ENCODE data around the gene IL7R.

IL7R gene

DNA sequence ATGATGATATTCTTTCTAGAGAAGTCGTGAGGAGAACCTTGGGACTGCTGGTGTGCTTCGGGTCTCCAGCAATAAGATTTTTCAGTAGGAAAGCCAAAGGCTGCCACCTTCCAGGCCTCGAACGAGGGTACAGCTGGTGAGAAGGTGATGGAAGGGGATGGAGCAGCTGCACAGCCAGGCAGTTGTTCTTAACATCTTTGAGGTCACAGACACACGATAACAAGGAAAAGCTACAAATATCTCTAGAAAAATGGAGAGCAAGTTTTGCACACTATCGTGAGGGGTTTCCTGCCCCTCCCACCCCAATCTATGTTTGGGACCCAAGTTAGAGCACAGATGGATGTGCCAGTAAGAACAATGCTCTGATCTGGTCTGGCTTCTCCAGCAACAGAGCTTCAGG is 6.8 kb upstream of the IL7R start:
- Histone ChIP-seq H3K23ac (ENCODE audit: low read depth, low read length, poor library complexity) (no peak overlapping the region), H2BK120ac (ENCODE audit: low read depth, low read length) (no peak overlapping the region), H2BK15ac (ENCODE audit: low read length) (no peak overlapping the region), H2AK5ac (ENCODE audit: low read depth, low read length) (no peak overlapping the region), H3K36me3 (replicated peaks in 1 of 2; ENCODE audit: control insufficient read depth in 2 of 2, insufficient read depth in 2 of 2, low read length in 2 of 2) (no peaks in the 10 kb centered on the region), H3K79me1 (ENCODE audit: low read depth, low read length) (peaks cover 2% of the 10 kb centered on the region), H3K9ac (ENCODE audit: low read depth, low read length, poor library complexity) (no peak overlapping the region), H3K4me3 (ENCODE audit: low read length in 2 of 2) (no peak overlapping the region), H4K8ac (ENCODE audit: low read depth, low read length) (no peak overlapping the region), H2AFZ (ENCODE audit: low read length) (no peak overlapping the region), H3K4me2 (ENCODE audit: insufficient read depth, low read length, poor library complexity, severe bottlenecking) (no peak overlapping the region), H3K18ac (ENCODE audit: low read length) (no peak overlapping the region), H3K4me1 (ENCODE audit: control insufficient read depth in 2 of 2, insufficient read depth in 1 of 2, low read depth in 1 of 2, low read length in 2 of 2) (no peaks in the 10 kb centered on the region), H3K14ac (ENCODE audit: low read length) (no peak overlapping the region), H3K4ac (ENCODE audit: low read length) (no peak overlapping the region), H4K91ac (ENCODE audit: low read depth, low read length, poor library complexity) (no peak overlapping the region), H3K27ac (replicated peaks; ENCODE audit: low read length) (no peak overlapping the region), H2BK12ac (ENCODE audit: low read length) (no peak overlapping the region), H2BK5ac (ENCODE audit: low read length) (no peak overlapping the region), H3K9me3 (replicated peaks in 1 of 2; ENCODE audit: control insufficient read depth in 2 of 2, insufficient read depth in 1 of 2, low read depth in 1 of 2, low read length in 2 of 2) (peaks cover 2 to 3% of the 10 kb centered on the region in 2 donors), H3K27me3 (ENCODE audit: control insufficient read depth in 3 of 3, insufficient read depth in 3 of 3, low read depth in 1 of 3, low read length in 3 of 3) (peaks cover 0 to 10% (median 0%) of the 10 kb centered on the region in 3 experiments)
- DNase-seq (ENCODE audit: low spot score): no peak
- WGBS, 2 donors (ENCODE audit: extremely low coverage in 2 of 2, insufficient read length in 2 of 2, insufficient replicate concordance in 1 of 2): no CpG with 5 or more reads among the region's 6 CpGs

DNA sequence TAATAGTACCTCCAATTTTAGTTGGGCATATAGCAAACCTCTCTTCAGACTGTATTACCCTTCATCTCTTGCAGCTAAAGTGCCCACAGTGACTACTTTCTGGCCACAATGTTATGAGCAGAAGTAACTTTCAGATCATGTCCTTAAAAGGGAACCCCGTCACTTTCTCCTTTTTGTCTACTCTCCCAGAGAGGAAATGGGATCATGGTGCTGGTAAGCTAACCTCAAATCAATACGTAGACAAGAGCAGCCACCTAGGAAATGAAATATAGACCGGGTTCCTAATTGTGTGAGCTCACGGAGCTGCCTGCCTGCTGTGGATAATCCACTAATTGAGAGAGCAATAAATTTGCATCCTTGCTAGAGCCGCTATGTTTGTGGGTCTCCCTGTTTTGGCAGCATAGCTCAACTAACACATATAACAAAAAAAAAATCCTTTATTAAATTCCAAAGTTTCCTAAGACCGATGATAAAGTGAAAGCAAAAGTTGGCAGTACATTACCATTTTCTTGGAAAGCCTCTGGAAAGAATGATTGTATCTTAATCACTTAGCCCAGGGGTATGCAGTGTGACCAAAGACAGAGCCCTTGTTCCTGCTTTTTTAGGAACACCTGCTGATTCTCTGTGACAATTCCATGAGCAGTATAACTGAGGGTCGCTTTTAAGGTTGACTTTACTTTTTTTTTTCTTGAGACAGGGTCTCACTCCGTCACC is 5.6 kb upstream of the IL7R start:
- no peak overlapping the region for H2BK120ac ChIP-seq (ENCODE audit: low read depth, low read length)
- no peak overlapping the region for H2BK15ac ChIP-seq (ENCODE audit: low read length)
- H2AK5ac ChIP-seq (ENCODE audit: low read depth, low read length): no peak overlapping the region
- H3K79me1 ChIP-seq (ENCODE audit: low read depth, low read length): no peaks in the 10 kb centered on the region
- no peaks in the 10 kb centered on the region for H3K4me1 ChIP-seq (ENCODE audit: control insufficient read depth in 2 of 2, insufficient read depth in 1 of 2, low read depth in 1 of 2, low read length in 2 of 2)
- H3K4me2 ChIP-seq (ENCODE audit: insufficient read depth, low read length, poor library complexity, severe bottlenecking): no peak overlapping the region
- H2BK5ac ChIP-seq (ENCODE audit: low read length): no peak overlapping the region
- H3K27ac ChIP-seq (replicated peaks; ENCODE audit: low read length): no peak overlapping the region
- H2BK12ac ChIP-seq (ENCODE audit: low read length): no peak overlapping the region
- H3K9ac ChIP-seq (ENCODE audit: low read depth, low read length, poor library complexity): peak overlapping the region; percentile 14
- no peak overlapping the region for H3K18ac ChIP-seq (ENCODE audit: low read length)
- no peak overlapping the region for H3K4ac ChIP-seq (ENCODE audit: low read length)
- no peak overlapping the region for H4K8ac ChIP-seq (ENCODE audit: low read depth, low read length)
- no peak overlapping the region for H2AFZ ChIP-seq (ENCODE audit: low read length)
- no peak overlapping the region for H3K23ac ChIP-seq (ENCODE audit: low read depth, low read length, poor library complexity)
- no peak for DNase-seq (ENCODE audit: low spot score)
- H3K27me3 ChIP-seq (ENCODE audit: control insufficient read depth in 3 of 3, insufficient read depth in 3 of 3, low read depth in 1 of 3, low read length in 3 of 3): peaks cover 0 to 10% (median 0%) of the 10 kb centered on the region in 3 experiments
- WGBS, 2 donors (ENCODE audit: extremely low coverage in 2 of 2, insufficient read length in 2 of 2, insufficient replicate concordance in 1 of 2): no CpG with 5 or more reads among the region's 8 CpGs
- H3K4me3 ChIP-seq (ENCODE audit: low read length in 2 of 2): no peak overlapping the region
- no peaks in the 10 kb centered on the region for H3K36me3 ChIP-seq (replicated peaks in 1 of 2; ENCODE audit: control insufficient read depth in 2 of 2, insufficient read depth in 2 of 2, low read length in 2 of 2)
- H3K9me3 ChIP-seq (replicated peaks in 1 of 2; ENCODE audit: control insufficient read depth in 2 of 2, insufficient read depth in 1 of 2, low read depth in 1 of 2, low read length in 2 of 2): no peaks in the 10 kb centered on the region
- H4K91ac ChIP-seq (ENCODE audit: low read depth, low read length, poor library complexity): no peak overlapping the region
- H3K14ac ChIP-seq (ENCODE audit: low read length): no peak overlapping the region

DNA sequence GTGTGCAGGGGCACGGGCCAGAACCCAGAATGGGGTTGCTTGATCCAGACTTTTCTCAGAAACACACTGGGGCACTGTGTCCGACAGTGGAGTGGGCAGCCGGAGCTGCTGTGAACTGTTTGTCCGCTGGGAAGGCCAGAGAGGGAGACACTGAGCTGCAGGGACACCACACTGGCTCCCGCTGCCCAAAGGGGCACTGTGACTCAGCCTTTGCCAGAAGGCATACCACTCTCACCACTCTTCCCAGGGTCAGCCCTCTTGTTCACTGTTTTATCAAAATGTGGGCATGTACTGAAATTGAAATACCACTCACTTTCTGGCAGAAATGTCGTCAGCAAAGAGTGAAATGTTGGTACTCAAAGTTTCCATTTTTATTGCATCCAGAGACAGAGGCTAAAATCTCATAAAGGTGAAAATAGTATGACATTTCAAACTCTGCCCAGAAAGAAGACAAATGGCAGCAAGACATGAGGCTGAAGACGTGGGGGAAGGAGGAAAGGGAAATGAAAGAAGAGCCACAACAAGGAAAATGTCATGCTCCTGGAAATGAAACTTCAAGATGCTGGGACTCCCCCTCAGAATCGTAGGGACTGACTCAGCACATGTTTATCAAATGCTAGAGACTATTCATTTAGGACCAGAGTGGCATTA is 4.5 kb upstream of the IL7R start:
- Histone ChIP-seq H3K27me3 (ENCODE audit: control insufficient read depth in 3 of 3, insufficient read depth in 3 of 3, low read depth in 1 of 3, low read length in 3 of 3) (peaks cover 0 to 18% (median 0%) of the 10 kb centered on the region in 3 experiments), H3K4me3 (ENCODE audit: low read length in 2 of 2) (no peak overlapping the region), H3K9ac (ENCODE audit: low read depth, low read length, poor library complexity) (no peak overlapping the region), H2AFZ (ENCODE audit: low read length) (no peak overlapping the region), H3K18ac (ENCODE audit: low read length) (no peak overlapping the region), H3K36me3 (replicated peaks in 1 of 2; ENCODE audit: control insufficient read depth in 2 of 2, insufficient read depth in 2 of 2, low read length in 2 of 2) (no peaks in the 10 kb centered on the region), H4K91ac (ENCODE audit: low read depth, low read length, poor library complexity) (no peak overlapping the region), H2BK120ac (ENCODE audit: low read depth, low read length) (no peak overlapping the region), H3K9me3 (replicated peaks in 1 of 2; ENCODE audit: control insufficient read depth in 2 of 2, insufficient read depth in 1 of 2, low read depth in 1 of 2, low read length in 2 of 2) (no peaks in the 10 kb centered on the region), H3K14ac (ENCODE audit: low read length) (no peak overlapping the region), H3K4me2 (ENCODE audit: insufficient read depth, low read length, poor library complexity, severe bottlenecking) (no peak overlapping the region), H2BK15ac (ENCODE audit: low read length) (no peak overlapping the region), H4K8ac (ENCODE audit: low read depth, low read length) (no peak overlapping the region), H3K23ac (ENCODE audit: low read depth, low read length, poor library complexity) (no peak overlapping the region), H3K79me1 (ENCODE audit: low read depth, low read length) (no peaks in the 10 kb centered on the region), H3K27ac (replicated peaks; ENCODE audit: low read length) (no peak overlapping the region), H2BK5ac (ENCODE audit: low read length) (no peak overlapping the region), H3K4ac (ENCODE audit: low read length) (no peak overlapping the region), H3K4me1 (ENCODE audit: control insufficient read depth in 2 of 2, insufficient read depth in 1 of 2, low read depth in 1 of 2, low read length in 2 of 2) (no peaks in the 10 kb centered on the region), H2AK5ac (ENCODE audit: low read depth, low read length) (no peak overlapping the region), H2BK12ac (ENCODE audit: low read length) (no peak overlapping the region)
- WGBS, 2 donors (ENCODE audit: extremely low coverage in 2 of 2, insufficient read length in 2 of 2, insufficient replicate concordance in 1 of 2): no CpG with 5 or more reads among the region's 8 CpGs
- DNase-seq (ENCODE audit: low spot score): no peak

DNA sequence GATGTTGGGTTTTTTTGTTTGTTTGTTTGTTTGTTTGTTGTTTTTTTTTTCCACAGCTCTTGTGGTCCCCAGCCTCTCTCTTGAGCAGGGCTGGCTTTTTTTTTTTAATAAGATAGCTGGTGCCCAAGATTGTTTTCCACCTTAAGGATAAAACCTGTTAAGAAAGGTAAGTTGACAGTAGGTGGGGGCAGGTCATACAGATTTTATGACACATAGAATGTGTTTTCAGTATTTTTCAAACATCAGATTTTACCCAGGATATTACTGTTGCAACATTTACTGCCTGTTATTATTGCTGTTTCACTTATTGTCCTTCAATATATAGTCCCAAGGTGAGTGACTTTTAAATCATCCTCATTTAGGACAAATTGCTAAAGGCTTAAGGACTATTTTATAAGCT is 3.9 kb upstream of the IL7R start:
- H3K4me2 ChIP-seq (ENCODE audit: insufficient read depth, low read length, poor library complexity, severe bottlenecking): no peak overlapping the region
- H2BK12ac ChIP-seq (ENCODE audit: low read length): no peak overlapping the region
- DNase-seq (ENCODE audit: low spot score): no peak
- H2BK5ac ChIP-seq (ENCODE audit: low read length): no peak overlapping the region
- H2BK120ac ChIP-seq (ENCODE audit: low read depth, low read length): no peak overlapping the region
- H3K14ac ChIP-seq (ENCODE audit: low read length): no peak overlapping the region
- H4K8ac ChIP-seq (ENCODE audit: low read depth, low read length): no peak overlapping the region
- no peak overlapping the region for H3K23ac ChIP-seq (ENCODE audit: low read depth, low read length, poor library complexity)
- H3K27ac ChIP-seq (replicated peaks; ENCODE audit: low read length): no peak overlapping the region
- no peak overlapping the region for H2AK5ac ChIP-seq (ENCODE audit: low read depth, low read length)
- H3K27me3 ChIP-seq (ENCODE audit: control insufficient read depth in 3 of 3, insufficient read depth in 3 of 3, low read depth in 1 of 3, low read length in 3 of 3): peaks cover 0 to 18% (median 0%) of the 10 kb centered on the region in 3 experiments
- no peaks in the 10 kb centered on the region for H3K9me3 ChIP-seq (replicated peaks in 1 of 2; ENCODE audit: control insufficient read depth in 2 of 2, insufficient read depth in 1 of 2, low read depth in 1 of 2, low read length in 2 of 2)
- H3K18ac ChIP-seq (ENCODE audit: low read length): no peak overlapping the region
- no peaks in the 10 kb centered on the region for H3K79me1 ChIP-seq (ENCODE audit: low read depth, low read length)
- no peak overlapping the region for H2AFZ ChIP-seq (ENCODE audit: low read length)
- H3K4me1 ChIP-seq (ENCODE audit: control insufficient read depth in 2 of 2, insufficient read depth in 1 of 2, low read depth in 1 of 2, low read length in 2 of 2): no peaks in the 10 kb centered on the region
- H3K4ac ChIP-seq (ENCODE audit: low read length): no peak overlapping the region
- H4K91ac ChIP-seq (ENCODE audit: low read depth, low read length, poor library complexity): no peak overlapping the region
- H3K36me3 ChIP-seq (replicated peaks in 1 of 2; ENCODE audit: control insufficient read depth in 2 of 2, insufficient read depth in 2 of 2, low read length in 2 of 2): no peaks in the 10 kb centered on the region
- H3K9ac ChIP-seq (ENCODE audit: low read depth, low read length, poor library complexity): no peak overlapping the region
- no peak overlapping the region for H3K4me3 ChIP-seq (ENCODE audit: low read length in 2 of 2)
- no peak overlapping the region for H2BK15ac ChIP-seq (ENCODE audit: low read length)

Measured in neuronal stem cell (in vitro differentiated cells).